ENCODE measurements around the gene SPATS2L. TPM values are rescaled to one million over a fixed set of nuclear protein-coding genes. Genes with fewer than 3 reads are reported as not detected.

SPATS2L gene
- total RNA-seq, 1 donor = 65.6 TPM

DNA sequence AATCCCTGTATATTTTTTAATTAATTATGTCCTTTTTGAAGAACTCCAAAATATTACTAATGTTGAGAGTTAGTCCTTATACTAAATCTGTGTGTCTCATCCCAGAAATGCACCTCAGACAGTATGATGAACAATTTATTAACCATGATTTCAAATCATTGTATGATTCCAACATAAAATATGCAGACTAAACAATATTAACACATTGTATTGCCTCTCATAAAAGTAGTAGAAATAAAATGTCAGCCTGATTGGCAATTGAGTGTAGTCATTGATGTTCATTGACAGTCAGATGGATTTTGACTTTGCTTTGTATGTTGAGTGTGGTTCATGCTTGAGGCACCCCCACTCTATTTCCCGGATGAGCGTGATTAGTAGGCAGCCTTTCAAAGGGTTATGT, 145.9 kb downstream of the SPATS2L start:
- no peak overlapping the region for H3K4me3 ChIP-seq (ENCODE audit: low read depth, low read length)
- DNase-seq (ENCODE audit: low read depth) = no peak
- TF ChIP-seq, protein P1, sequence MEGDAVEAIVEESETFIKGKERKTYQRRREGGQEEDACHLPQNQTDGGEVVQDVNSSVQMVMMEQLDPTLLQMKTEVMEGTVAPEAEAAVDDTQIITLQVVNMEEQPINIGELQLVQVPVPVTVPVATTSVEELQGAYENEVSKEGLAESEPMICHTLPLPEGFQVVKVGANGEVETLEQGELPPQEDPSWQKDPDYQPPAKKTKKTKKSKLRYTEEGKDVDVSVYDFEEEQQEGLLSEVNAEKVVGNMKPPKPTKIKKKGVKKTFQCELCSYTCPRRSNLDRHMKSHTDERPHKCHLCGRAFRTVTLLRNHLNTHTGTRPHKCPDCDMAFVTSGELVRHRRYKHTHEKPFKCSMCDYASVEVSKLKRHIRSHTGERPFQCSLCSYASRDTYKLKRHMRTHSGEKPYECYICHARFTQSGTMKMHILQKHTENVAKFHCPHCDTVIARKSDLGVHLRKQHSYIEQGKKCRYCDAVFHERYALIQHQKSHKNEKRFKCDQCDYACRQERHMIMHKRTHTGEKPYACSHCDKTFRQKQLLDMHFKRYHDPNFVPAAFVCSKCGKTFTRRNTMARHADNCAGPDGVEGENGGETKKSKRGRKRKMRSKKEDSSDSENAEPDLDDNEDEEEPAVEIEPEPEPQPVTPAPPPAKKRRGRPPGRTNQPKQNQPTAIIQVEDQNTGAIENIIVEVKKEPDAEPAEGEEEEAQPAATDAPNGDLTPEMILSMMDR (IDR thresholded peaks at IDR 0.05; ENCODE audit: insufficient read depth, low read depth, low read length) = no peak

DNA sequence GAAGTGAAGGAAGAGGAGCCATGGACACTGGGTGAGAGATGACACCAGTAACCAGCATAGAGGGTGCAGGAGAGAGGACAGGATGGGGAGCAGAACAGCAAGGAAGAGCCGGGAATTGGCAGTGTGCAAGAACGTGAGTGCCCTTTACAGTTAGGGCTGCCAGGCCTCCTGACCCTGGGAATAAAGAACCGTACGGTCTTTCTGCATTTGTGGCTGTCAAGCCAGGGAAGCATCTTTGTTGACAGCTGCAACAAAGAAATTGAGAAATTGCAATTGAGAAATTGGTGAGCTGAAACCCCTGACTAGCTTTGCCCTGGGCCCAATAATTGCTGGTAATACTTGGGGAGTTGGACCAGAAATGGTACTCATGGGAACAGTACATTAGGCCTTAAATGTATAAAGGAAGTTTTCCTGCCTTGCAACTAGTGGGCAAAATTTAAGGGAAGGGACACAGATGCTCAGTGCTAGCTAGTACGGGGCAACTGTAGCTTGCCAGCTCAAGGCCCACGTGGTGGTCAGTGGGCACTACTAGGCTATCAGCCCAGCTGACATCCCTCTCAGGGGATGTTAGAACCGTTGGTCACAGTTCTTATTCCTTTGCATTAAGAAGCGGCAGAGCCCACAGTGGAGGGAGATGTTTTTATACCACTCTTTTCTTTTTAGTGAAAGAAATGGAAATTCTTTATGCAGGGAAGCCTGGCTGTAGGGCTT, 146.8 kb downstream of the SPATS2L start:
- no peak for DNase-seq (ENCODE audit: low read depth)
- TF ChIP-seq, protein P1 (IDR thresholded peaks at IDR 0.05; ENCODE audit: insufficient read depth, low read depth, low read length) = no peak

DNA sequence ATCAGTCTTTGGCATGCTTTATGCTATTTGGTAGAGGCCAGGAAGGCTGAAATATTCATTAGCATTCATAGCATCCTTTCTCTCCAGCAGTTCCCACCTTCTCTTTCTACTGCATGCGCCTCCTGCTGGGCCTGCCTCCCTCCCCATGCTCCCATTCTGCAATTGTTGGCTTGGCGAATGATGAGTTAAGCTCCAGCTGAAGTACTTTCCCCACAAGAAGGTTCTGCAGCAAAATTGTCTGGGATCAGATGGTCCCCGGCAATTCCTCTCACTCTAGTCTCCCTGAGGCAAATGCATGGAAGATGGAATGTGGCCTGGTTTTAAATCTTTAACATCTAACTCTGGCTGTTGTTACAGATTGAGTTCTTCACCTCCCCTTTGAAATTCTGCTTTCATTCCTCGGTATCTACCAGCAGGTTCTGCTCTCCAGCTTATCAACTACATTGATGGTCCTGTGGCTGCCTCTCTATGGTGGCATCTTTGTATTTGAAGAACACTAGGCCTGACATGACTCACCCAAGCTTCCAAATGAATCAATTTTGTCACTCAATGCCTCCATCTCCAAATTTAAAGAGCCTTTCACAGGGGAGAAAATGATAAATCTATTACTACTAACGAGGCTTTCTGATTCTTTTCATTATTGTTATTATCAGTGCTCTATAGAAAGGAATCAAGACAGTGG, 147.5 kb downstream of the SPATS2L start:
- TF ChIP-seq, protein P1 (IDR thresholded peaks at IDR 0.05; ENCODE audit: insufficient read depth, low read depth, low read length) = no peak
- DNase-seq (ENCODE audit: low read depth) = no peak
- no peak overlapping the region for H3K4me3 ChIP-seq (ENCODE audit: low read depth, low read length)

More for the DNA sequence above, 146.8 kb downstream of the SPATS2L start:
- no peak overlapping the region for H3K4me3 ChIP-seq (ENCODE audit: low read depth, low read length)

DNA sequence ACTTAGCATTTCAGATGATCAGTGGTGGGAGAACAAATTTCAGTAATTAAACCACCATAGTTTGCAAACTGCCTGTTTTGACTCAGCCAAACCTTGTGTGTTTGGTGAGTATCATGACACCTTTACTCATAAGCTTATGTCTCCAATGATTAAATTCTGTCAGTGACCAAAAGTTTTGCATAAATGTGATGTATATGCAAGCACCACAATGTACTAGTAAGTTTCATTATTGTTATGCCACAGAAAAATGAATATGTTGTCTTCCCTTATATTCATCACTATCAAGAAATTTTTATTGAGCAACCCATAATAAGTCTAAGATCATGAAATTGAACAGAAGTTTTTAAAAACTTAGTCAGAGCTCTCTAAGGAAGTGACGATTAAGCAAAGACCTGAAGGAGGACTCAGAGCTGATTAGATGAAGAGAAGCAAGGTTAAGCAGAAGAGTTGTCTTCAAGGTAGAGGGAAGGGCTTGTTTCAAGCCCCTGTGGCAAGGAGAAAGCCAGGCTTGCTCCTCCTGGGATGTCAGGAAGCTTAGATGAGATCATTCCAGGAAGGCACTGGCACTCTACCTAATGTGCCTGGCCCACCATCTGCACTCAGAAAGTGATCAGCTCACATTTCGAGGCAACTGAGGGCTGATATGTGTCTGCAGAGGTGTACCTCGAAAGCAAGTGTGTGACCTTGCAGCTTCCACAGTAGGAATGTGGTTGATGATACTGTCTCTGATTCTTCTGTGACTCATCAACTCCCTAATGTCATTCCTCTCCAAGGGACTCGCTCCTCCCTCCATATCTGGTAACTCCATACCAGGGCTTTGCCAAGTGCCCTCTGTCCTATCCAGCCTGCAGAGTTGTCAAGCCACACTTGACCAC, 148.7 kb downstream of the SPATS2L start:
- TF ChIP-seq, protein P1 (IDR thresholded peaks at IDR 0.05; ENCODE audit: insufficient read depth, low read depth, low read length) = no peak
- H3K4me3 ChIP-seq (ENCODE audit: low read depth, low read length) = no peak overlapping the region
- DNase-seq (ENCODE audit: low read depth) = peak; percentile 28

DNA sequence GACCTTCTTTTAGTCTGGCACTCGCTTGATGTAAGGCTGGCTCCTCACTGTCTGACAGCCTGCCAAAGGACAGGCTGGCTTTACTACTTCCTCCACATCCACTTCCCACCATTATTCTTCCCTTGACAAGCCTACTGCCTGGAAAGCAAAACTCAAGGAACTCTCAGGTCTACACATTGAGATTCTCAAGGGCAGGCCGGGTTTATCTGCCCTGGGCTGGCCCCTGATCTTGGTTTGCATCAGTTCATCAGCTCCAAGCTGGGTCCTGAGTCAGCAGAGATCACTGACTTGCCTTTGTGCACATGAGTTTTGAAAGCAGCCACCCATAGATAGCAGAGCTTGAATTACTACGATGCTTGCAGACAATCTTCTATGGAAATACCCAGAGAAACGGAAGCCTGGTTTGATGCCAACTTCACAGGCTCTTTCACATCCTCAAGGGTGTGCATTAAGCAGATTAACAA, 149.5 kb downstream of the SPATS2L start:
- no peak overlapping the region for H3K4me3 ChIP-seq (ENCODE audit: low read depth, low read length)
- peak; percentile 21 for DNase-seq (ENCODE audit: low read depth)
- TF ChIP-seq, protein P1 (IDR thresholded peaks at IDR 0.05; ENCODE audit: insufficient read depth, low read depth, low read length) = no peak

DNA sequence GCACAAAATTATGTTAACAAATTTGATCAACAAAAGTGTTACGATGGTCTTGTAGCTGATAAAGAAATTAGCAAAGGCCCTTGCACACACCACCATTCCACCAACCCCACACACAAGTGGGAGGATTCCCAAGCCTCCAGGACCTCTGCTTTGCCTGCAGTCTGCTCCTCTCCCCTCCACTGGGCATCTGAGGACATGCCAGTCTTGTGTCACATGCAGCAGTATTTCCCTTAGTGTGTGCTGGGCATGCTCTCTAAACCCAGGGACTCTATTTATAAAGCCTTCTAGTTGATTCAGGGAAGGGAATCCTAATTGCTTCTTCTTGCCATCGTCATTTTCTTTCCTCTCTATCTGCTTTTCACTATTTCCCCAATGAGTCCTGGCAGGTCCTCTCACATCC, 150.1 kb downstream of the SPATS2L start:
- no peak overlapping the region for H3K4me3 ChIP-seq (ENCODE audit: low read depth, low read length)
- TF ChIP-seq, protein P1 (IDR thresholded peaks at IDR 0.05; ENCODE audit: insufficient read depth, low read depth, low read length) = no peak
- no peak for DNase-seq (ENCODE audit: low read depth)

All from fibroblast of villous mesenchyme (primary cell).